Left renal cortex interstitium (tissue), 4 donors: ENCODE results near the gene TAS2R20. TPM values are rescaled to one million over a fixed set of nuclear protein-coding genes. Genes with fewer than 3 reads are reported as not detected.

ENCODE experiments used
- DNase-seq, 4 donors: peaks; one replicate each; pipeline ENCODE4 v3.0.0-alpha.2; 2013; ENCODE audit warnings: low read depth in 4 of 4, low spot score in 2 of 4, missing footprints in 1 of 4
- polyA plus RNA-seq, 4 donors: library from polyadenylated mRNA; unstranded; fragments of 120-200 nt; gene quantifications; one replicate each; pipeline ENCODE4 v1.2.1, GENCODE V29; 2013; ENCODE audit not compliant: insufficient read length in 4 of 4

The TAS2R20 gene
- polyA plus RNA-seq, 4 donors, result 0.38 to 4.1 (median 1.8) TPM

GRCh38 chr12:10965476-10965875 is 32.6 kb downstream of the TAS2R20 start:
- no peak for DNase-seq

- no peak for DNase-seq
Observed at GRCh38 chr12:10960211-10960610, 37.9 kb downstream of the TAS2R20 start.

- DNase-seq, result no peak
Observed at GRCh38 chr12:10959804-10960203, 38.3 kb downstream of the TAS2R20 start.

- DNase-seq, result no peak
Observed at GRCh38 chr12:10957741-10958140, 40.4 kb downstream of the TAS2R20 start.

GRCh38 chr12:10956085-10956484 is 42.0 kb downstream of the TAS2R20 start:
- DNase-seq, result no peak

GRCh38 chr12:10952645-10953044 is 45.5 kb downstream of the TAS2R20 start:
- no peak for DNase-seq

Other genes with a start within 250 kb of the TAS2R20 start
- gene TAS2R7, start 195.7 kb downstream of the TAS2R20 start, polyA plus RNA-seq, result not detected
- gene TAS2R8, start 191.0 kb downstream of the TAS2R20 start, polyA plus RNA-seq, result not detected
- gene TAS2R9, start 188.1 kb downstream of the TAS2R20 start, polyA plus RNA-seq, result under 1 TPM in 1 of 4 donors, not detected in 3; 0.09 TPM
- gene TAS2R10, start 171.9 kb downstream of the TAS2R20 start, polyA plus RNA-seq, result 1 to 10 TPM in 3 of 4 donors, under 1 TPM in 1; 0.65 to 3.4 (median 1.7) TPM
- gene PRR4, start 148.8 kb downstream of the TAS2R20 start, polyA plus RNA-seq, result 10 to 100 TPM in 2 of 4 donors, 1 to 10 TPM in 2; 4.0 to 15.1 (median 8.7) TPM
- 10 to 100 TPM; 13.8 to 18.5 (median 15.5) TPM for gene PRH1, start 114.0 kb downstream of the TAS2R20 start, polyA plus RNA-seq
- gene TAS2R13, start 88.7 kb downstream of the TAS2R20 start, polyA plus RNA-seq, result under 1 TPM in 2 of 4 donors, not detected in 2; 0.19 to 0.21 TPM
- gene PRH2, start 69.1 kb downstream of the TAS2R20 start, polyA plus RNA-seq, result under 1 TPM; 0.32 to 0.99 (median 0.57) TPM
- 1 to 10 TPM; 2.1 to 5.8 (median 3.4) TPM for gene TAS2R14, start 59.0 kb downstream of the TAS2R20 start, polyA plus RNA-seq
- under 1 TPM in 1 of 4 donors, not detected in 3; 0.14 TPM for gene TAS2R50, start 11.4 kb downstream of the TAS2R20 start, polyA plus RNA-seq
- gene TAS2R19, start 24.3 kb upstream of the TAS2R20 start, polyA plus RNA-seq, result 1 to 10 TPM in 2 of 4 donors, under 1 TPM in 2; 0.79 to 2.1 (median 1.3) TPM
- gene TAS2R31, start 33.1 kb upstream of the TAS2R20 start, polyA plus RNA-seq, result 1 to 10 TPM in 3 of 4 donors, under 1 TPM in 1; 0.71 to 2.0 (median 1.6) TPM
- under 1 TPM in 3 of 4 donors, not detected in 1; 0.14 to 0.24 (median 0.23) TPM for gene TAS2R46, start 64.0 kb upstream of the TAS2R20 start, polyA plus RNA-seq
- gene TAS2R43, start 94.0 kb upstream of the TAS2R20 start, polyA plus RNA-seq, result under 1 TPM in 3 of 4 donors, not detected in 1; 0.31 to 0.81 (median 0.66) TPM
- under 1 TPM in 3 of 4 donors, not detected in 1; 0.16 to 0.26 (median 0.22) TPM for gene TAS2R30, start 136.3 kb upstream of the TAS2R20 start, polyA plus RNA-seq
- gene SMIM10L1, start 172.9 kb upstream of the TAS2R20 start, polyA plus RNA-seq, result 10 to 100 TPM; 16.5 to 18.3 (median 17.7) TPM
- under 1 TPM in 1 of 4 donors, not detected in 3; 0.17 TPM for gene TAS2R42, start 188.6 kb upstream of the TAS2R20 start, polyA plus RNA-seq